GM12878 (cell line): ENCODE results near the gene TBXT. TPM values are rescaled to one million over a fixed set of nuclear protein-coding genes. Genes with fewer than 3 reads are reported as not detected.

Experiments used
- ATAC-seq: fragments of 200-7000 bp; cut with Tn5 transposase; 3 replicates; pipeline ENCODE4 v1.9.1; 2020; ENCODE audit warnings: mild to moderate bottlenecking, moderate library complexity
- BruUV-seq: library from RNA; stranded (reverse); fragments of 400-500 nt; replicated peaks from 2 replicates; lab custom pipeline; 2021; lab: Mats Ljungman, UMichigan
- CTCF ChIA-PET: fragments of 300-600 bp; sonication (Branson Sonifier 250); formaldehyde crosslinking; extraction: SDS; loops from one replicate; lab custom pipeline; 2021; ENCODE audit warnings: inconsistent platforms; lab: Yijun Ruan, JAX
- POLR2A ChIA-PET: fragments of 350-600 bp; formaldehyde crosslinking; extraction: SDS; loops from one replicate; lab custom pipeline; 2021; ENCODE audit warnings: inconsistent platforms; lab: Charles Lee
- RAD21 ChIA-PET: fragments of 300-600 bp; sonication (Branson Sonifier 250); formaldehyde crosslinking; loops from one replicate; lab custom pipeline; 2023; ENCODE audit warnings: antibody characterized with exemption; ENCODE audit not compliant: unreplicated experiment; lab: Charles Lee
- SMC1A ChIA-PET: fragments of 300-600 bp; sonication (Branson Sonifier 250); formaldehyde crosslinking; loops from one replicate; lab custom pipeline; 2023; ENCODE audit not compliant: unreplicated experiment, uncharacterized antibody; lab: Charles Lee
- DNase-seq: peaks from one replicate; pipeline ENCODE4 v3.0.0-alpha.2; 2011; ENCODE audit warnings: low read depth, low spot score
- FAIRE-seq: peaks from 3 replicates; lab custom pipeline; 2011; peaks lifted over from hg19 to GRCh38; lab: Jason Lieb, UNC
- H2AFZ ChIP-seq: 2 replicates; pipeline ENCODE4 v1.6.0; 2011; ENCODE audit warnings: low read depth, low read length, control low read depth; ENCODE audit not compliant: control insufficient read depth
- H3K27ac ChIP-seq: 2 replicates; pipeline ENCODE4 v1.5.1; 2011; ENCODE audit warnings: control low read depth; ENCODE audit not compliant: control insufficient read depth, insufficient read depth
- H3K27me3 ChIP-seq, 2 experiments: replicated peaks in 1 of 2; 2 replicates each; pipeline versions ENCODE4 v1.6.0 to v1.6.1; 2011; ENCODE audit warnings: low read length in 1 of 2; ENCODE audit not compliant: control insufficient read depth in 2 of 2, insufficient read depth in 2 of 2
- H3K36me3 ChIP-seq, 2 experiments: 2 replicates each; pipeline ENCODE4 v1.5.1; 2011; ENCODE audit warnings: low read length in 1 of 2; ENCODE audit not compliant: control insufficient read depth in 2 of 2, insufficient read depth in 2 of 2
- H3K4me1 ChIP-seq: 2 replicates; pipeline ENCODE4 v1.6.1; 2011; ENCODE audit warnings: mild to moderate bottlenecking, low read length, moderate library complexity, mixed read lengths; ENCODE audit not compliant: control insufficient read depth, insufficient read depth
- H3K4me2 ChIP-seq: 2 replicates; pipeline ENCODE4 v1.6.0; 2011; ENCODE audit warnings: control low read depth; ENCODE audit not compliant: control insufficient read depth, insufficient read depth
- H3K4me3 ChIP-seq: fragments of 200-600 bp; sonication (generic); 2 replicates; pipeline ENCODE4 v1.5.1; 2016
- H3K79me2 ChIP-seq: 2 replicates; pipeline ENCODE4 v1.6.0; 2011; ENCODE audit warnings: low read length; ENCODE audit not compliant: control insufficient read depth, insufficient read depth
- H3K9ac ChIP-seq: 2 replicates; pipeline ENCODE4 v1.8.0; 2011; ENCODE audit warnings: low read length, control low read depth, mixed read lengths; ENCODE audit not compliant: control insufficient read depth, insufficient read depth
- H3K9me3 ChIP-seq: replicated peaks from 3 replicates; pipeline ENCODE4 v1.5.1; 2011; ENCODE audit warnings: mild to moderate bottlenecking, low read length; ENCODE audit not compliant: control insufficient read depth, insufficient read depth
- H4K20me1 ChIP-seq: 2 replicates; pipeline ENCODE4 v1.6.0; 2011; ENCODE audit not compliant: control insufficient read depth, insufficient read depth
- BCL11A ChIP-seq: IDR thresholded peaks from 2 replicates; pipeline ENCODE4 v1.6.1; 2011; ENCODE audit warnings: low read depth, low read length
- BCLAF1 ChIP-seq: fragments of 450-650 bp; IDR thresholded peaks from 2 replicates; pipeline ENCODE4 v1.6.1; 2017; ENCODE audit warnings: antibody characterized with exemption, mild to moderate bottlenecking, moderate library complexity
- DPF2 ChIP-seq: fragments of 450-650 bp; IDR thresholded peaks from 2 replicates; pipeline ENCODE4 v1.6.1; 2017; ENCODE audit warnings: mild to moderate bottlenecking
- ESRRA ChIP-seq: IDR thresholded peaks from 2 replicates; pipeline ENCODE4 v1.6.1; 2012; ENCODE audit warnings: mild to moderate bottlenecking, low read length, improper control_type of control experiment
- IRF4 ChIP-seq: IDR thresholded peaks from 2 replicates; pipeline ENCODE4 v1.6.1; 2011; ENCODE audit warnings: low read depth, low read length
- KAT2A ChIP-seq: conservative IDR thresholded peaks from 2 replicates; pipeline ENCODE4 v1.6.1; 2011; ENCODE audit warnings: low read depth, low read length; ENCODE audit not compliant: control insufficient read depth
- MEF2B ChIP-seq: fragments of 450-650 bp; IDR thresholded peaks from 2 replicates; pipeline ENCODE4 v1.6.1; 2018; ENCODE audit warnings: mild to moderate bottlenecking, moderate library complexity; ENCODE audit not compliant: partially characterized antibody, poor library complexity, severe bottlenecking
- NBN ChIP-seq: fragments of 450-650 bp; IDR thresholded peaks from 2 replicates; pipeline ENCODE4 v1.6.1; 2016
- NFIC ChIP-seq: IDR thresholded peaks from 2 replicates; pipeline ENCODE4 v1.6.1; 2012; ENCODE audit warnings: low read depth, mild to moderate bottlenecking, inconsistent platforms, low read length, moderate library complexity
- RAD21 ChIP-seq: IDR thresholded peaks from 2 replicates; pipeline ENCODE4 v1.6.1; 2011; ENCODE audit warnings: mild to moderate bottlenecking, low read depth, low read length, moderate library complexity; ENCODE audit not compliant: insufficient read depth
- RBBP5 ChIP-seq: fragments of 200-600 bp; sonication (generic); conservative IDR thresholded peaks from 2 replicates; pipeline ENCODE4 v1.6.1; 2016
- SP1 ChIP-seq: IDR thresholded peaks from one replicate; pipeline ENCODE4 v1.6.1; 2011; ENCODE audit warnings: low read depth, low read length
- ZBTB33 ChIP-seq: fragments of 450-650 bp; IDR thresholded peaks from 2 replicates; pipeline ENCODE4 v1.6.1; 2017; ENCODE audit warnings: mild to moderate bottlenecking
- WGBS: methylation state at CpG from one replicate; pipeline ENCODE4 v1.1.6; 2016; ENCODE audit warnings: low lambda C conversion rate; ENCODE audit not compliant: insufficient replicate concordance, insufficient coverage; ENCODE audit errors: missing lambda C conversion rate; 5-methylcytosine and 5-hydroxymethylcytosine counted together
- in situ Hi-C: fragments of 300-500 bp; cut with MboI; formaldehyde crosslinking; loops from 9 replicates; pipeline ENCODE4 v1.14.3; 2018; ENCODE audit warnings: mixed read lengths
- intact Hi-C: fragments of 100-400 bp; cut with micrococcal nuclease; formaldehyde crosslinking; loops from one replicate; pipeline ENCODE4 v1.14.2; 2022; ENCODE audit not compliant: unreplicated experiment
- polyA plus RNA-seq, 11 experiments: library from polyadenylated mRNA; depleted of rRNA in 4 of 11; unstranded in 6 of 11; stranded (reverse) in 5 of 11; fragments of >200 nt; fragmentation: Nextera tagmentation in 4 of 11; fragmentation: Illumina TruSeq in 1 of 11; extraction: Ambion mirVana in 4 of 11; extraction: Trizol in 1 of 11; gene quantifications; 1 replicate in 1 of 11; 2 replicates in 10 of 11; pipeline versions ENCODE4 v1.2.1 to v1.2.3, GENCODE V29; 2011 to 2016; ENCODE audit warnings: inconsistent platforms in 2 of 11, missing spikeins in 2 of 11, low read depth in 1 of 11
- total RNA-seq, 4 experiments: library from RNA; depleted of rRNA in 3 of 4; stranded (reverse); fragments of >200 nt in 3 of 4; fragmentation: Illumina TruSeq in 1 of 4; extraction: Trizol in 1 of 4; gene quantifications; 2 replicates each; pipeline versions ENCODE4 v1.2.1 to v1.2.3, GENCODE V29; 2013 to 2021
- TF ChIP-seq, protein P1 (sequence below): fragments of 450-650 bp; IDR thresholded peaks from 2 replicates; pipeline ENCODE4 v1.6.1; 2014; ENCODE audit warnings: mild to moderate bottlenecking
- TF ChIP-seq, protein P2 (sequence below): IDR thresholded peaks from 2 replicates; pipeline ENCODE4 v1.6.1; 2012; ENCODE audit warnings: improper control_type of control experiment, low read depth, low read length; ENCODE audit not compliant: insufficient replicate concordance

TBXT gene
- total and polyA plus RNA-seq, 10 of the 15 experiments (the other 5 are each of a cell fraction or from before 2014, with no cell fraction given) = 0.06 to 2.5 TPM; not detected in 8

DNA sequence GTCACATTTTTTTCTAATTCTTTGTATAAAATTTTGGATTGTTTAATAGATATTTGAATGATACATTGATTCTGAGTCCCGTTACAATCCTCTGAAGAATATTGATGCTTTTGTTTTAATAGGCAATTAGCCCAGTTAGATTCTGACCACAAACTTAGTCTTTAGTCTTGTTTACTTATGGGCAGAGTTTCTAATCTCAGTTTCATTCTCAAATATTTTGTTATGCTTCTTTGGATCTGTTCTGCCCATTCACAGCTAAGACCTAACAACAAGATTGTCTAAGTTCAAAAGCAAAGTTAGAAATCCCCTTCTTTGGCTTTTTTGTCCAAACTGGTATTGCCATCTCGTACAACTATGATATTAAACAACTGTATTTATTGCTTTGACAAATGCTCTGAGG, 58.0 kb downstream of the TBXT start:
- ChIA-PET CTCF (no interaction called here), SMC1A (no interaction called here), POLR2A (no interaction called here), RAD21 (no interaction called here)
- Histone ChIP-seq H2AFZ (no peak overlapping the region), H3K4me2 (no peak overlapping the region), H3K27ac (no peak overlapping the region), H3K4me3 (no peak overlapping the region), H3K79me2 (no peaks in the 10 kb centered on the region), H3K9me3 (no peaks in the 10 kb centered on the region), H3K27me3 (peaks cover 0 to 3% of the 10 kb centered on the region in 2 experiments; a peak in 2 of 4 replicates), H3K36me3 (no peaks in the 10 kb centered on the region), H3K9ac (no peak overlapping the region), H3K4me1 (no peaks in the 10 kb centered on the region; the same call in 1 of the 2 replicates), H4K20me1 (no peaks in the 10 kb centered on the region)
- DNase-seq (peak; percentile 8), FAIRE-seq (no peak), ATAC-seq (peak; percentile 48; the same call in 2 of the 3 replicates)
- no TSS peak for BruUV-seq
- in situ Hi-C loops = no loop called here
- 2% methylated on average over 2 of the region's 2 CpGs for WGBS
- intact Hi-C loops = loop anchor here (5.0 to 10.0 kb wide), 2 partner anchors 293 to 665 kb away; no protein-coding TSS in a partner anchor
- TF ChIP-seq RBBP5 (no peak), RAD21 (no peak), DPF2 (no peak), ZBTB33 (no peak), BCL11A (no peak), IRF4 (no peak), NBN (no peak), BCLAF1 (no peak), MEF2B (no peak), SP1 (no peak), ESRRA (no peak), KAT2A (no peak), NFIC (no peak)
- TF ChIP-seq, protein P1, sequence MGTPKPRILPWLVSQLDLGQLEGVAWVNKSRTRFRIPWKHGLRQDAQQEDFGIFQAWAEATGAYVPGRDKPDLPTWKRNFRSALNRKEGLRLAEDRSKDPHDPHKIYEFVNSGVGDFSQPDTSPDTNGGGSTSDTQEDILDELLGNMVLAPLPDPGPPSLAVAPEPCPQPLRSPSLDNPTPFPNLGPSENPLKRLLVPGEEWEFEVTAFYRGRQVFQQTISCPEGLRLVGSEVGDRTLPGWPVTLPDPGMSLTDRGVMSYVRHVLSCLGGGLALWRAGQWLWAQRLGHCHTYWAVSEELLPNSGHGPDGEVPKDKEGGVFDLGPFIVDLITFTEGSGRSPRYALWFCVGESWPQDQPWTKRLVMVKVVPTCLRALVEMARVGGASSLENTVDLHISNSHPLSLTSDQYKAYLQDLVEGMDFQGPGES = no peak
- TF ChIP-seq, protein P2, sequence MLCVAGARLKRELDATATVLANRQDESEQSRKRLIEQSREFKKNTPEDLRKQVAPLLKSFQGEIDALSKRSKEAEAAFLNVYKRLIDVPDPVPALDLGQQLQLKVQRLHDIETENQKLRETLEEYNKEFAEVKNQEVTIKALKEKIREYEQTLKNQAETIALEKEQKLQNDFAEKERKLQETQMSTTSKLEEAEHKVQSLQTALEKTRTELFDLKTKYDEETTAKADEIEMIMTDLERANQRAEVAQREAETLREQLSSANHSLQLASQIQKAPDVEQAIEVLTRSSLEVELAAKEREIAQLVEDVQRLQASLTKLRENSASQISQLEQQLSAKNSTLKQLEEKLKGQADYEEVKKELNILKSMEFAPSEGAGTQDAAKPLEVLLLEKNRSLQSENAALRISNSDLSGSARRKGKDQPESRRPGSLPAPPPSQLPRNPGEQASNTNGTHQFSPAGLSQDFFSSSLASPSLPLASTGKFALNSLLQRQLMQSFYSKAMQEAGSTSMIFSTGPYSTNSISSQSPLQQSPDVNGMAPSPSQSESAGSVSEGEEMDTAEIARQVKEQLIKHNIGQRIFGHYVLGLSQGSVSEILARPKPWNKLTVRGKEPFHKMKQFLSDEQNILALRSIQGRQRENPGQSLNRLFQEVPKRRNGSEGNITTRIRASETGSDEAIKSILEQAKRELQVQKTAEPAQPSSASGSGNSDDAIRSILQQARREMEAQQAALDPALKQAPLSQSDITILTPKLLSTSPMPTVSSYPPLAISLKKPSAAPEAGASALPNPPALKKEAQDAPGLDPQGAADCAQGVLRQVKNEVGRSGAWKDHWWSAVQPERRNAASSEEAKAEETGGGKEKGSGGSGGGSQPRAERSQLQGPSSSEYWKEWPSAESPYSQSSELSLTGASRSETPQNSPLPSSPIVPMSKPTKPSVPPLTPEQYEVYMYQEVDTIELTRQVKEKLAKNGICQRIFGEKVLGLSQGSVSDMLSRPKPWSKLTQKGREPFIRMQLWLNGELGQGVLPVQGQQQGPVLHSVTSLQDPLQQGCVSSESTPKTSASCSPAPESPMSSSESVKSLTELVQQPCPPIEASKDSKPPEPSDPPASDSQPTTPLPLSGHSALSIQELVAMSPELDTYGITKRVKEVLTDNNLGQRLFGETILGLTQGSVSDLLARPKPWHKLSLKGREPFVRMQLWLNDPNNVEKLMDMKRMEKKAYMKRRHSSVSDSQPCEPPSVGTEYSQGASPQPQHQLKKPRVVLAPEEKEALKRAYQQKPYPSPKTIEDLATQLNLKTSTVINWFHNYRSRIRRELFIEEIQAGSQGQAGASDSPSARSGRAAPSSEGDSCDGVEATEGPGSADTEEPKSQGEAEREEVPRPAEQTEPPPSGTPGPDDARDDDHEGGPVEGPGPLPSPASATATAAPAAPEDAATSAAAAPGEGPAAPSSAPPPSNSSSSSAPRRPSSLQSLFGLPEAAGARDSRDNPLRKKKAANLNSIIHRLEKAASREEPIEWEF = no peak
